Measurements from ENCODE around the gene WNK1. TPM values are rescaled to one million over a fixed set of nuclear protein-coding genes. Genes with fewer than 3 reads are reported as not detected.

The WNK1 gene
- polyA plus RNA-seq, 2 donors, result 66.0 to 72.3 TPM

DNA sequence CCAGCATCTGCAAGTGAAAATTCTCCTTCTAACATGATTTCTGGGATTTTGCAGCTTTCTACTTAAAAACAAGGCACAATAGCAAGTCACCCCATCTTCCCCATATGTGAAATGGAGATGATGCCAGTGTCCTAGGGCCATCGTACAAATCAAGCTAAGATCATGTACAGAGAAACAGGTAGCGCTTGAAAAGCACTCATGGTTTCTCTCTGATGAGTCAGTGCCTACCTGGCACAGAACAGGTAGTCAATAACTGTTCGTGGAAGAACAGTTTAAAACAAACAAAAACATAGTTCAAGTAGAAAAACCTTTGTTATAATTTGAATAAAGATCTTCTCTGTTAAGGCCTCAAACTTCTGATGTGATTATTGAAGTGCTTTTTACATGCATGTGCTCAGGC lies 150.2 kb downstream of the WNK1 start:
- peaks cover 36% of the 10 kb centered on the region in 2 donors for H3K36me3 ChIP-seq (ENCODE audit: control insufficient read depth in 2 of 2, insufficient read depth in 2 of 2, low read length in 1 of 2)
- H3K27ac ChIP-seq (ENCODE audit: low read depth in 2 of 2, low read length in 1 of 2), result no peak overlapping the region
- no peaks in the 10 kb centered on the region for H3K27me3 ChIP-seq (ENCODE audit: control insufficient read depth in 1 of 2, insufficient read depth in 2 of 2, low read length in 2 of 2)
- 62 to 64% methylated on average over 3 of the region's 3 CpGs for WGBS, 2 donors
- peaks cover 0 to 2% of the 10 kb centered on the region in 2 donors for H3K4me1 ChIP-seq (ENCODE audit: control insufficient read depth in 2 of 2, insufficient read depth in 2 of 2, low read length in 1 of 2)
- H3K4me3 ChIP-seq (ENCODE audit: low read depth in 1 of 2, low read length in 2 of 2), result no peak overlapping the region
- H3K9me3 ChIP-seq (ENCODE audit: control insufficient read depth in 2 of 2, insufficient read depth in 1 of 2, low read depth in 1 of 2, low read length in 1 of 2), result no peaks in the 10 kb centered on the region

GRCh38 chr12:903055-903454 lies 150.7 kb downstream of the WNK1 start:
- peaks cover 36 to 38% of the 10 kb centered on the region in 2 donors for H3K36me3 ChIP-seq (ENCODE audit: control insufficient read depth in 2 of 2, insufficient read depth in 2 of 2, low read length in 1 of 2)
- 82 to 86% methylated on average over 5 of the region's 5 CpGs for WGBS, 2 donors
- no peak overlapping the region for H3K27ac ChIP-seq (ENCODE audit: low read depth in 2 of 2, low read length in 1 of 2)
- H3K4me3 ChIP-seq (ENCODE audit: low read depth in 1 of 2, low read length in 2 of 2), result no peak overlapping the region
- H3K9me3 ChIP-seq (ENCODE audit: control insufficient read depth in 2 of 2, insufficient read depth in 1 of 2, low read depth in 1 of 2, low read length in 1 of 2), result no peaks in the 10 kb centered on the region
- no peaks in the 10 kb centered on the region for H3K27me3 ChIP-seq (ENCODE audit: control insufficient read depth in 1 of 2, insufficient read depth in 2 of 2, low read length in 2 of 2)
- peaks cover 0 to 2% of the 10 kb centered on the region in 2 donors for H3K4me1 ChIP-seq (ENCODE audit: control insufficient read depth in 2 of 2, insufficient read depth in 2 of 2, low read length in 1 of 2)

DNA sequence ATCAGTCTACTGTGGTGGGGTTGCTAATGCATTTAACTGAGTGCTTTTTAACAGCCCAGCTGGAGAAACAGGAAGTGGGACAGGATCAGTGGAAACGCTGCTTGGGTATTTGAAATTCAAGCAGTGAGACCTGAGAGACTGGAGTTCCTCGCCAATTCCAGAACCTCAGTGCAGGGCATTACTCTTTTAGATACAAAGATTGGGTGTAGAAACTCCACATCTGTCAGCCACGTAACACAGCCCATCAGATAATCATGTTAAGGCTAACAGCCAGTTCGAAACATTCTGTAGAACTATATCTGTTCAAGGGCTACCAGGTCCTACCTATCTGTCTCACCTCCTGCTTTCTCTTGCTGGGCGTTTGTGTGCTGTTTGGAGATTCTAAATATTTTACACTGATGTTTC lies 151.6 kb downstream of the WNK1 start:
- H3K27me3 ChIP-seq (ENCODE audit: control insufficient read depth in 1 of 2, insufficient read depth in 2 of 2, low read length in 2 of 2), result no peaks in the 10 kb centered on the region
- H3K4me1 ChIP-seq (ENCODE audit: control insufficient read depth in 2 of 2, insufficient read depth in 2 of 2, low read length in 1 of 2), result peaks cover 0 to 2% of the 10 kb centered on the region in 2 donors
- H3K36me3 ChIP-seq (ENCODE audit: control insufficient read depth in 2 of 2, insufficient read depth in 2 of 2, low read length in 1 of 2), result peaks cover 40 to 44% of the 10 kb centered on the region in 2 donors
- no peaks in the 10 kb centered on the region for H3K9me3 ChIP-seq (ENCODE audit: control insufficient read depth in 2 of 2, insufficient read depth in 1 of 2, low read depth in 1 of 2, low read length in 1 of 2)
- H3K4me3 ChIP-seq (ENCODE audit: low read depth in 1 of 2, low read length in 2 of 2), result no peak overlapping the region
- no peak overlapping the region for H3K27ac ChIP-seq (ENCODE audit: low read depth in 2 of 2, low read length in 1 of 2)
- 70 to 84% methylated on average over 5 of the region's 5 CpGs for WGBS, 2 donors

- peaks cover 38 to 45% of the 10 kb centered on the region in 2 donors for H3K36me3 ChIP-seq (ENCODE audit: control insufficient read depth in 2 of 2, insufficient read depth in 2 of 2, low read length in 1 of 2)
- no peaks in the 10 kb centered on the region for H3K27me3 ChIP-seq (ENCODE audit: control insufficient read depth in 1 of 2, insufficient read depth in 2 of 2, low read length in 2 of 2)
- 87 to 90% methylated on average over 9 of the region's 9 CpGs for WGBS, 2 donors
- H3K27ac ChIP-seq (ENCODE audit: low read depth in 2 of 2, low read length in 1 of 2), result no peak overlapping the region
- H3K4me1 ChIP-seq (ENCODE audit: control insufficient read depth in 2 of 2, insufficient read depth in 2 of 2, low read length in 1 of 2), result peaks cover 0 to 2% of the 10 kb centered on the region in 2 donors
- H3K4me3 ChIP-seq (ENCODE audit: low read depth in 1 of 2, low read length in 2 of 2), result no peak overlapping the region
- no peaks in the 10 kb centered on the region for H3K9me3 ChIP-seq (ENCODE audit: control insufficient read depth in 2 of 2, insufficient read depth in 1 of 2, low read depth in 1 of 2, low read length in 1 of 2)
These were observed 153.1 kb downstream of the WNK1 start for GRCh38 chr12:905261-906031.

DNA sequence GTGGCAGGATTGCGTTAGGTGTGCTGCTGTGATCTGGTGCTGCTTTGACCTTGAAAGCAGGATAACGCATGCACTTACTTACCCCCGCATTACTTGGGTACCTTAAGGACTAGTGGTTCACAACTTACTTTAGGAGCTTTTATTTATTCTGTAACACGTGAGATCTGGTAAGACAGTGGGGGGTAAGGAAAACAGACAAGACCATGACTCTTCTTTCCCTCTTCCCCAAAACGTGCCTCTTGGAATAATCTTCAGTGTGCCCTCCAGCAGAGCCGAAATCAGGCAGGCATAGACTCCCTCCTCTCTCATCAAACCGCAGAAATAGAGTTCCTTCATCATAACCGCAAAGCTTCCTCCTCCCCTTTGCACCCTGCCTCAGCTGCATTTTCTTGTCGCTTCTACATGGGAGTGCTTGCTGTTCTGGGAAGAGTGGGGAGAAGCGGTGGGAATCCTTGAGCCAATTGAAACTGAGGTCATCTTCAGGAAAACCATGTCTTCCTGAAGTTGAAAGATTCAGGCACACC lies 153.7 kb downstream of the WNK1 start:
- Histone ChIP-seq H3K27me3 (ENCODE audit: control insufficient read depth in 1 of 2, insufficient read depth in 2 of 2, low read length in 2 of 2) (no peaks in the 10 kb centered on the region), H3K36me3 (ENCODE audit: control insufficient read depth in 2 of 2, insufficient read depth in 2 of 2, low read length in 1 of 2) (peaks cover 35 to 46% of the 10 kb centered on the region in 2 donors), H3K4me1 (ENCODE audit: control insufficient read depth in 2 of 2, insufficient read depth in 2 of 2, low read length in 1 of 2) (peaks cover 0 to 2% of the 10 kb centered on the region in 2 donors), H3K4me3 (ENCODE audit: low read depth in 1 of 2, low read length in 2 of 2) (no peak overlapping the region), H3K27ac (ENCODE audit: low read depth in 2 of 2, low read length in 1 of 2) (no peak overlapping the region), H3K9me3 (ENCODE audit: control insufficient read depth in 2 of 2, insufficient read depth in 1 of 2, low read depth in 1 of 2, low read length in 1 of 2) (no peaks in the 10 kb centered on the region)
- WGBS, 2 donors, result 88 to 91% methylated on average over 10 of the region's 10 CpGs

GRCh38 chr12:907413-908185 lies 155.2 kb downstream of the WNK1 start:
- H3K4me3 ChIP-seq (ENCODE audit: low read depth in 1 of 2, low read length in 2 of 2), result no peak overlapping the region
- H3K4me1 ChIP-seq (ENCODE audit: control insufficient read depth in 2 of 2, insufficient read depth in 2 of 2, low read length in 1 of 2), result peaks cover 0 to 2% of the 10 kb centered on the region in 2 donors
- peaks cover 28 to 36% of the 10 kb centered on the region in 2 donors for H3K36me3 ChIP-seq (ENCODE audit: control insufficient read depth in 2 of 2, insufficient read depth in 2 of 2, low read length in 1 of 2)
- 80 to 84% methylated on average over 16 of the region's 16 CpGs for WGBS, 2 donors
- no peaks in the 10 kb centered on the region for H3K27me3 ChIP-seq (ENCODE audit: control insufficient read depth in 1 of 2, insufficient read depth in 2 of 2, low read length in 2 of 2)
- H3K9me3 ChIP-seq (ENCODE audit: control insufficient read depth in 2 of 2, insufficient read depth in 1 of 2, low read depth in 1 of 2, low read length in 1 of 2), result no peaks in the 10 kb centered on the region
- H3K27ac ChIP-seq (ENCODE audit: low read depth in 2 of 2, low read length in 1 of 2), result no peak overlapping the region

DNA sequence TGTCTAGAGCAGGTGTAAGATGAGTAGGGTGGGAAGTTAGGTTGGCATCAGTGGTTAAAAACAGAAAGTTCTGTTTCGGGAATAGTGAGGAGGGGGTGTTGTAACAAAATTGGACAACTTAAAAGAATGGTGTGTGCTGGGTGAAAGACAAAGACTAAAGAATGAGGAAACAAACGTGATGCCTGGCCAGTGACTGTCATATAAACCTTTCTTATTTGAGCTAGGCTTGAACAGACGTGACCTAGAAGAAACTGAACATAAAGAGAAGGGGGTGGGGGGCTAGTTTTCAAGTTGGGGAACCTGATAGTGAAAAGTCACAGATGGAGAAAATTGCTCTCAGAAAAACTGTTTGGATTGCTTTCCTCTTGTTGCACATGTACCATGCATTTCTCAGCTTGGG lies 157.5 kb downstream of the WNK1 start:
- Histone ChIP-seq H3K27me3 (ENCODE audit: control insufficient read depth in 1 of 2, insufficient read depth in 2 of 2, low read length in 2 of 2) (no peaks in the 10 kb centered on the region), H3K9me3 (ENCODE audit: control insufficient read depth in 2 of 2, insufficient read depth in 1 of 2, low read depth in 1 of 2, low read length in 1 of 2) (no peaks in the 10 kb centered on the region), H3K27ac (ENCODE audit: low read depth in 2 of 2, low read length in 1 of 2) (no peak overlapping the region), H3K4me3 (ENCODE audit: low read depth in 1 of 2, low read length in 2 of 2) (no peak overlapping the region), H3K36me3 (ENCODE audit: control insufficient read depth in 2 of 2, insufficient read depth in 2 of 2, low read length in 1 of 2) (peaks cover 28 to 33% of the 10 kb centered on the region in 2 donors), H3K4me1 (ENCODE audit: control insufficient read depth in 2 of 2, insufficient read depth in 2 of 2, low read length in 1 of 2) (peaks cover 0 to 2% of the 10 kb centered on the region in 2 donors)
- whole genome bisulfite sequencing, 2 donors, result 68 to 78% methylated on average over 3 of the region's 3 CpGs

DNA sequence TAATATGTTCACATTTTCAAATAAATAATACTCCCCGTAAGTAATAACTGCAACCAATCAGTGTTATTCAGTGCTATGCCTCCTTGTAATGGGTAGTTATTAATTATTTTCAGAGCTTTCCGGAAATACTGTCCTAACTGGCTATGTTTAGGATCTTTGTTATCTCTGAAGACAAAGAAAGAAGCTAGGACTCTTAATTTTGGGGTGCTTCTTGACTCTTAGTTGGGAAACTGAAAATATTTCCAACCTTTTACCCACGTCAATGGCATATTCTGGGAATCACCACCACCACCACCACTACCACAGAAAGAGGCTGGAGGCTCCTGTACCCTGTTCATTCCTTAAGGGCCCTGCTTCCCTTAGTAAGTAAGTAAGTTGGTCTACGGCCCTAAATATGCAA lies 158.0 kb downstream of the WNK1 start:
- WGBS, 2 donors, result 72% methylated on average over 4 of the region's 4 CpGs
- Histone ChIP-seq H3K36me3 (ENCODE audit: control insufficient read depth in 2 of 2, insufficient read depth in 2 of 2, low read length in 1 of 2) (peaks cover 31 to 32% of the 10 kb centered on the region in 2 donors), H3K9me3 (ENCODE audit: control insufficient read depth in 2 of 2, insufficient read depth in 1 of 2, low read depth in 1 of 2, low read length in 1 of 2) (no peaks in the 10 kb centered on the region), H3K4me3 (ENCODE audit: low read depth in 1 of 2, low read length in 2 of 2) (no peak overlapping the region), H3K27ac (ENCODE audit: low read depth in 2 of 2, low read length in 1 of 2) (no peak overlapping the region), H3K4me1 (ENCODE audit: control insufficient read depth in 2 of 2, insufficient read depth in 2 of 2, low read length in 1 of 2) (peaks cover 0 to 2% of the 10 kb centered on the region in 2 donors), H3K27me3 (ENCODE audit: control insufficient read depth in 1 of 2, insufficient read depth in 2 of 2, low read length in 2 of 2) (no peaks in the 10 kb centered on the region)

GRCh38 chr12:911191-911826 lies 158.9 kb downstream of the WNK1 start:
- Histone ChIP-seq H3K27ac (ENCODE audit: low read depth in 2 of 2, low read length in 1 of 2) (no peak overlapping the region), H3K27me3 (ENCODE audit: control insufficient read depth in 1 of 2, insufficient read depth in 2 of 2, low read length in 2 of 2) (no peaks in the 10 kb centered on the region), H3K4me1 (ENCODE audit: control insufficient read depth in 2 of 2, insufficient read depth in 2 of 2, low read length in 1 of 2) (no peaks in the 10 kb centered on the region), H3K9me3 (ENCODE audit: control insufficient read depth in 2 of 2, insufficient read depth in 1 of 2, low read depth in 1 of 2, low read length in 1 of 2) (no peaks in the 10 kb centered on the region), H3K4me3 (ENCODE audit: low read depth in 1 of 2, low read length in 2 of 2) (no peak overlapping the region), H3K36me3 (ENCODE audit: control insufficient read depth in 2 of 2, insufficient read depth in 2 of 2, low read length in 1 of 2) (peaks cover 25 to 27% of the 10 kb centered on the region in 2 donors)
- 70 to 74% methylated on average over 10 of the region's 10 CpGs for WGBS, 2 donors
